ENCODE measurements around the gene IMPDH1.

The IMPDH1 gene

DNA sequence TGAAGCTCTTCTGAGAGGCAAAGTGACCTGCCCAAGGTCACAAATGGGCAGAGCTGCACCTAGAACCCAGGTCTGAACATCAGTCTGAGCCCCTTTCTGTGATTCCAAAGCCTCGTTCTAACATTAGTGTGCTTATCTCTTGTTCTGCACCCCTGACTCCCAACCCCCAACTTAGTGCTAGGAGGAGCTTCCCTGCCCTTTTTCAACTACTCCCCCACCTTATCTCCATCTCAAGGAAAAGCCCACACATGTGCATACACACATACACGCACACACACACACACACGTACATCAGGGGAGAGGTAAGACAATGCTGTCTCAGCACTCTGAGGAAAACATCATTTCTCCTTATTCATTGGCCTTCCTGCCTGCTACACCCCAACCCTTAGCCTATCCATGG lies 56.6 kb downstream of the IMPDH1 start:
- H3K27me3 ChIP-seq (ENCODE audit: insufficient read depth, low read length), result peaks cover 12% of the 10 kb centered on the region
- H2AFZ ChIP-seq (ENCODE audit: low read length), result no peak overlapping the region

GRCh38 chr7:128352636-128353035 lies 57.1 kb downstream of the IMPDH1 start:
- no peak overlapping the region for H3K27ac ChIP-seq (ENCODE audit: low read depth, low read length, poor library complexity, severe bottlenecking)
- H3K4me2 ChIP-seq (ENCODE audit: low read length), result no peak overlapping the region
- H3K27me3 ChIP-seq (ENCODE audit: insufficient read depth, low read length), result peaks cover 12% of the 10 kb centered on the region
- no peak overlapping the region for H3K9ac ChIP-seq (ENCODE audit: low read length)
- no peaks in the 10 kb centered on the region for H3K36me3 ChIP-seq (ENCODE audit: insufficient read depth, low read length)
- H3K4me3 ChIP-seq (ENCODE audit: low read depth, low read length, poor library complexity, severe bottlenecking), result no peak overlapping the region
- H2AFZ ChIP-seq (ENCODE audit: low read length), result no peak overlapping the region
- no peaks in the 10 kb centered on the region for H3K79me2 ChIP-seq (ENCODE audit: insufficient read depth, low read length)
- TF ChIP-seq, protein P1, sequence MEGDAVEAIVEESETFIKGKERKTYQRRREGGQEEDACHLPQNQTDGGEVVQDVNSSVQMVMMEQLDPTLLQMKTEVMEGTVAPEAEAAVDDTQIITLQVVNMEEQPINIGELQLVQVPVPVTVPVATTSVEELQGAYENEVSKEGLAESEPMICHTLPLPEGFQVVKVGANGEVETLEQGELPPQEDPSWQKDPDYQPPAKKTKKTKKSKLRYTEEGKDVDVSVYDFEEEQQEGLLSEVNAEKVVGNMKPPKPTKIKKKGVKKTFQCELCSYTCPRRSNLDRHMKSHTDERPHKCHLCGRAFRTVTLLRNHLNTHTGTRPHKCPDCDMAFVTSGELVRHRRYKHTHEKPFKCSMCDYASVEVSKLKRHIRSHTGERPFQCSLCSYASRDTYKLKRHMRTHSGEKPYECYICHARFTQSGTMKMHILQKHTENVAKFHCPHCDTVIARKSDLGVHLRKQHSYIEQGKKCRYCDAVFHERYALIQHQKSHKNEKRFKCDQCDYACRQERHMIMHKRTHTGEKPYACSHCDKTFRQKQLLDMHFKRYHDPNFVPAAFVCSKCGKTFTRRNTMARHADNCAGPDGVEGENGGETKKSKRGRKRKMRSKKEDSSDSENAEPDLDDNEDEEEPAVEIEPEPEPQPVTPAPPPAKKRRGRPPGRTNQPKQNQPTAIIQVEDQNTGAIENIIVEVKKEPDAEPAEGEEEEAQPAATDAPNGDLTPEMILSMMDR (IDR thresholded peaks at IDR 0.05; ENCODE audit: low read length), result no peak
- TF ChIP-seq EZH2 (IDR thresholded peaks at IDR 0.05; ENCODE audit: borderline replicate concordance, low read length), result no peak
- no peaks in the 10 kb centered on the region for H3F3A ChIP-seq (ENCODE audit: insufficient read depth, low read length)
- no peaks in the 10 kb centered on the region for H4K20me1 ChIP-seq (ENCODE audit: insufficient read depth, low read length)
- no peaks in the 10 kb centered on the region for H3K4me1 ChIP-seq (ENCODE audit: insufficient read depth, low read length, severe bottlenecking)
- H3K9me2 ChIP-seq (ENCODE audit: low read depth, low read length), result no peaks in the 10 kb centered on the region
- no peaks in the 10 kb centered on the region for H3K9me3 ChIP-seq (ENCODE audit: low read length)

More for the DNA sequence above, 56.6 kb downstream of the IMPDH1 start:
- TF ChIP-seq, protein P1 (IDR thresholded peaks at IDR 0.05; ENCODE audit: low read length), result no peak
- no peak for TF ChIP-seq EZH2 (IDR thresholded peaks at IDR 0.05; ENCODE audit: borderline replicate concordance, low read length)
- Histone ChIP-seq H3K9me2 (ENCODE audit: low read depth, low read length) (no peaks in the 10 kb centered on the region), H3K4me1 (ENCODE audit: insufficient read depth, low read length, severe bottlenecking) (no peaks in the 10 kb centered on the region), H3K4me3 (ENCODE audit: low read depth, low read length, poor library complexity, severe bottlenecking) (no peak overlapping the region), H3K9ac (ENCODE audit: low read length) (no peak overlapping the region), H3K79me2 (ENCODE audit: insufficient read depth, low read length) (no peaks in the 10 kb centered on the region), H3K36me3 (ENCODE audit: insufficient read depth, low read length) (no peaks in the 10 kb centered on the region), H3K4me2 (ENCODE audit: low read length) (no peak overlapping the region), H4K20me1 (ENCODE audit: insufficient read depth, low read length) (no peaks in the 10 kb centered on the region), H3F3A (ENCODE audit: insufficient read depth, low read length) (no peaks in the 10 kb centered on the region), H3K27ac (ENCODE audit: low read depth, low read length, poor library complexity, severe bottlenecking) (no peak overlapping the region), H3K9me3 (ENCODE audit: low read length) (no peaks in the 10 kb centered on the region)

DNA sequence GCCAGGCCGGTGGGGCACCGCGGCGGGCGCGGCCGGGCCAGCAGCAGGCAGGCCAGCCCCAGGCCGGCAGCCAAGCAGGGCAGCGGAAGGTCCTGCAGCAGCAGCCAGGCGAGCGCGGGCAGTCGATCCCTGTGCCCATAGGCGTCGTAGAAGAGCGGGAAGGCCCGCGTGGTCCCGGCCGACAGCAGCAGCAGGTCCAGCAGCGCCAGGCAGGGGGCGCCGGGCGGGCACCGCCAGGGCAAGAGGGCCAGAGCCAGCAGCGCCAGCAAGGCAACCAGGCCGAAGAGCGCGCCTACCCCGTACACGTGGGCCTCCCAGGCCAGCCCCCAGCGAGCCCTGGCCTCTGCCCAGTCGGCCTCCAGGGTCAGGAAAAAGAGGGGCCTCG lies 57.6 kb downstream of the IMPDH1 start:
- no peaks in the 10 kb centered on the region for H3K79me2 ChIP-seq (ENCODE audit: insufficient read depth, low read length)
- H2AFZ ChIP-seq (ENCODE audit: low read length), result no peak overlapping the region
- peaks cover 12% of the 10 kb centered on the region for H3K27me3 ChIP-seq (ENCODE audit: insufficient read depth, low read length)
- H3K4me2 ChIP-seq (ENCODE audit: low read length), result no peak overlapping the region
- no peak overlapping the region for H3K27ac ChIP-seq (ENCODE audit: low read depth, low read length, poor library complexity, severe bottlenecking)
- no peak overlapping the region for H3K9ac ChIP-seq (ENCODE audit: low read length)
- no peaks in the 10 kb centered on the region for H3F3A ChIP-seq (ENCODE audit: insufficient read depth, low read length)
- H3K9me2 ChIP-seq (ENCODE audit: low read depth, low read length), result no peaks in the 10 kb centered on the region
- TF ChIP-seq EZH2 (IDR thresholded peaks at IDR 0.05; ENCODE audit: borderline replicate concordance, low read length), result no peak
- TF ChIP-seq, protein P1 (IDR thresholded peaks at IDR 0.05; ENCODE audit: low read length), result no peak; the same call in 1 of the 2 replicates
- no peaks in the 10 kb centered on the region for H3K9me3 ChIP-seq (ENCODE audit: low read length)
- no peaks in the 10 kb centered on the region for H3K36me3 ChIP-seq (ENCODE audit: insufficient read depth, low read length)
- H3K4me1 ChIP-seq (ENCODE audit: insufficient read depth, low read length, severe bottlenecking), result no peaks in the 10 kb centered on the region
- no peak overlapping the region for H3K4me3 ChIP-seq (ENCODE audit: low read depth, low read length, poor library complexity, severe bottlenecking)
- no peaks in the 10 kb centered on the region for H4K20me1 ChIP-seq (ENCODE audit: insufficient read depth, low read length)

Measured in OCI-LY1 (cell line).